Ishikawa (cell line): ENCODE data around the gene PPFIBP1.
A peak's percentile ranks its signal among the peaks of the same experiment; 100 is the strongest.

Experiments
- CEBPB ChIP-seq: IDR thresholded peaks from 2 replicates; pipeline ENCODE4 v1.6.1; 2012
- CREB1 ChIP-seq: IDR thresholded peaks from 2 replicates; pipeline ENCODE4 v1.6.1; 2012; ENCODE audit warnings: low read depth
- EGR1 ChIP-seq: IDR thresholded peaks from 2 replicates; pipeline ENCODE4 v1.6.1; 2012
- EP300 ChIP-seq: IDR thresholded peaks from 2 replicates; pipeline ENCODE4 v1.6.1; 2012; ENCODE audit warnings: borderline replicate concordance
- FOXM1 ChIP-seq: IDR thresholded peaks from 2 replicates; pipeline ENCODE4 v1.6.1; 2012; ENCODE audit warnings: low read depth, borderline replicate concordance
- MAX ChIP-seq: IDR thresholded peaks from 2 replicates; pipeline ENCODE4 v1.6.1; 2012
- NFIC ChIP-seq: IDR thresholded peaks from 2 replicates; pipeline ENCODE4 v1.6.1; 2012
- RAD21 ChIP-seq: IDR thresholded peaks from 2 replicates; pipeline ENCODE4 v1.6.1; 2012; ENCODE audit warnings: low read depth
- REST ChIP-seq: IDR thresholded peaks from 2 replicates; pipeline ENCODE4 v1.6.1; 2012; ENCODE audit warnings: low read depth, mild to moderate bottlenecking
- TAF1 ChIP-seq: IDR thresholded peaks from 2 replicates; pipeline ENCODE4 v1.6.1; 2012; ENCODE audit warnings: low read depth, mild to moderate bottlenecking
- TCF12 ChIP-seq: IDR thresholded peaks from 2 replicates; pipeline ENCODE4 v1.6.1; 2012; ENCODE audit warnings: low read depth
- TEAD4 ChIP-seq: IDR thresholded peaks from 2 replicates; pipeline ENCODE4 v1.6.1; 2012
- YY1 ChIP-seq: IDR thresholded peaks from 2 replicates; pipeline ENCODE4 v1.6.1; 2012; ENCODE audit warnings: low read depth
- ZBTB7A ChIP-seq: IDR thresholded peaks from 2 replicates; pipeline ENCODE4 v1.6.1; 2012; ENCODE audit warnings: low read depth
- TF ChIP-seq, protein P1 (sequence below): IDR thresholded peaks from 2 replicates; pipeline ENCODE4 v1.6.1; 2012

PPFIBP1 gene

DNA sequence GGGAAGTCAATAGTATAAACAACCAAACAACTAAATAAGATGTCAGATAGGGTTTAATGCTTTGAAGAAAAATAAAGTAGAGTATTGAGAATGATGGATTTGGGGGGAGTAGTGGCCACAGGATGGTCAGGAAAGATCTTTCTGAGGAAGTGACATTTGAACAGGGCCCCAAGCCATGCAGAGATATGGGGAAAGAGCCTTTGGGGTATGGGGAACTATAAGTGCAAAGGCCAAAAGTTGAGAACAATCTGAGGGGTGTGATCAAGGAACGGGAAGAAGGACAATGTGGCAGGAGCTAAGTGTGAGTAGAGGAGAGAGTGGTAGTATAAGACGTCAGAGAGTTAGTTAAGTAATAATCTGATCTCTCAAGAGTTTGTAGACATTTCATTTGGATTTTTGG is 188.0 kb downstream of the PPFIBP1 start:
- TF ChIP-seq TCF12 (no peak), YY1 (no peak), RAD21 (no peak), CREB1 (no peak), MAX (no peak), ZBTB7A (no peak), EGR1 (no peak), EP300 (no peak), CEBPB (no peak), FOXM1 (no peak), NFIC (no peak), TAF1 (no peak), TEAD4 (no peak)
- TF ChIP-seq, protein P1, sequence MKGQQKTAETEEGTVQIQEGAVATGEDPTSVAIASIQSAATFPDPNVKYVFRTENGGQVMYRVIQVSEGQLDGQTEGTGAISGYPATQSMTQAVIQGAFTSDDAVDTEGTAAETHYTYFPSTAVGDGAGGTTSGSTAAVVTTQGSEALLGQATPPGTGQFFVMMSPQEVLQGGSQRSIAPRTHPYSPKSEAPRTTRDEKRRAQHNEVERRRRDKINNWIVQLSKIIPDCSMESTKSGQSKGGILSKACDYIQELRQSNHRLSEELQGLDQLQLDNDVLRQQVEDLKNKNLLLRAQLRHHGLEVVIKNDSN, result no peak

DNA sequence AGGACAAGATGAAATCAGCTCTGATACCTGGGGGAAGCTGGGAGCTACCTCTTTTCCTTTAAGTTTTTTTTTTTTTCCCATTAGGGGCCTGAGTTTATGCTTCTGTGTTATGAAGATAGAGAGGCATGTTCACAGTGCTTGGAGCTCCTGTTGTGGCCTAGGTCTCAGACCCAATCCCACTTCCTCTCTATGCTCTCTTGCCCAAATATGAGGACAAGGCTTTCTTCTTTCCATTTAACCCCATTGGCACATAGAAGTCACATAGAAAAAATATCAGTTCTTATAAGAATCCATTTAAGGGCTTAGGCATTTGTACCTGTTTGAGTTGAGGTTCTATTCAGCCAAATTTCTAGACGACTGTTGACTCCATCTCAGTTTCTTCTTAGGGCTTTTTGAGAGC is 199.2 kb downstream of the PPFIBP1 start:
- TF ChIP-seq TEAD4 (no peak), YY1 (no peak), TCF12 (no peak), REST (no peak), ZBTB7A (no peak), FOXM1 (no peak), RAD21 (no peak)
- TF ChIP-seq, protein P1, result no peak

DNA sequence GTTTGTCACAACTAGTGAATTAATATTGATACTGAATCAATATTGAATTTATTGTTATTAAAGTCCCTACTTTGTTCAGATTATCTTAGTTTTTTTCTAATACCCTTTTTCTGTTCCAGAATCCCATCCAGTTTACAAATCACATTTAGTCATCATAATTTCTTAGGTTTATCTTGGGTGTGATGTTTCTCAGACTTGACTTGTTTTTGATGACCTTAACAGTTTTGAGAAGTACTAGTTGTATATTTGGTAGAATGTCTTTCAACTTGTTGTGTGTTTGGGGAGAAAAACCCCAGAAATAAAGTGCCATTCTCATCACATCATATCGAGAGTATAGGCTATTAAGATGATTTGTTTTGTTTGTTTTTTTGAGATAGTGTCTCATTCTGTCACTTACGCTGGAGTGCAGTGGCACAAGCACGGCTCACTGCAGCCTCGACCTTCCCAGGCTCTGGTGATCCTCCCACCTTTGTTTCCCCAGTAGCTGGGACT is 206.1 kb downstream of the PPFIBP1 start:
- no peak for TF ChIP-seq ZBTB7A
- no peak for TF ChIP-seq MAX
- TF ChIP-seq, protein P1, result no peak
- no peak for TF ChIP-seq TAF1
- no peak for TF ChIP-seq CEBPB
- TF ChIP-seq EGR1, result no peak
- TF ChIP-seq REST, result no peak

GRCh38 chr12:27732281-27732680 is 208.3 kb downstream of the PPFIBP1 start:
- 0 out of 2 replicates have a peak, but pooled peaks have one; percentile 21 for TF ChIP-seq RAD21
- TF ChIP-seq, protein P1, result no peak

GRCh38 chr12:27733052-27733656 is 209.1 kb downstream of the PPFIBP1 start:
- TF ChIP-seq NFIC, result peak; percentile 11; the same call in 1 of the 2 replicates
- peak; percentile 90 for TF ChIP-seq RAD21
- no peak for TF ChIP-seq EP300

GRCh38 chr12:27733791-27734190 is 209.8 kb downstream of the PPFIBP1 start:
- no peak for TF ChIP-seq EP300
- TF ChIP-seq TEAD4, result no peak
- TF ChIP-seq FOXM1, result no peak
- no peak for TF ChIP-seq CEBPB
- TF ChIP-seq TAF1, result no peak
- TF ChIP-seq TCF12, result no peak
- no peak for TF ChIP-seq RAD21
- TF ChIP-seq REST, result no peak
- no peak for TF ChIP-seq CREB1
- TF ChIP-seq ZBTB7A, result no peak
- no peak for TF ChIP-seq EGR1
- TF ChIP-seq, protein P1, result no peak
- no peak for TF ChIP-seq YY1
- TF ChIP-seq MAX, result no peak
- no peak for TF ChIP-seq NFIC
